ENCODE data around the gene NOL9.

DNA sequence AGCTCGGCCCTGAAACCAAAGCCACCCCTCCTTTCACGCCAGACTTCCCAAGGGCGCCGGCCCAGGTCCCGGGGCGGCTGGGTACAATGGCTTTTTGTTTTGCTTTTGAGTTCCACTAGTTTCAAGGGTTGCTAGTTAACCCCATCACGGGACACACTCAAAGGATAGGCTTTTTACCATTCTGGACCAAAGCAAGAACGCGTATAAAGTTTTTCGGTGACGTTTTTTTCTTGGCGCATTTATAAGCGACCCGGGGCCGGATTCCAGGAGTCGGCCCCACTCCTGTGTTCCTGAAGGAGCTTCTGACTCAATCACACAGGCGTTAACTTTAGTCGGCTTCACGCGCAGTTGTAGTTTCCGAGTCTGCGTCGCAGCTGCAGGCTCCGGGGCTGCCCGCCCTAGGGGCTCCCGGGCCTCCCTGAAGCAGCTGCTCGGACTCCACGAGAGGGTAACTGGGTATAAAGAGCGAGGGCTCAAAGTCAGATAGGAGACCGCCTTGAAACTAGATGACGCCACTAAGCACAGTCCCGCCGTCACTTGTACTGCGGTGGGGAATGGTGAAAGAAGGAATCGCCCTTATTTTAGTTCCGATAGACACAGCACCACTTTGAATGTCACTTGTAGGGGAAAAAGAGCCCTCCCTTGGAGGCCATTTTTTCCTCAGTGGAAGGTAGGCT, 49.1 kb upstream of the NOL9 start:
- TF ChIP-seq POLR2AphosphoS5 (IDR thresholded peaks at IDR 0.05; ENCODE audit: borderline replicate concordance, low read depth, low read length) = no peak; the same call in none of the 2 replicates
- no peak for TF ChIP-seq EZH2 (IDR thresholded peaks at IDR 0.05)
